Vagina (tissue), 2 donors: ENCODE measurements around the gene FAM53B. TPM values are rescaled to one million over a fixed set of nuclear protein-coding genes. Genes with fewer than 3 reads are reported as not detected.

Experiments
- DNase-seq, 2 donors: peaks; one replicate each; pipeline ENCODE4 v3.0.0-alpha.2; 2017; ENCODE audit errors: extremely low spot score in 2 of 2
- H3K27ac ChIP-seq: fragments of 200-600 bp; sonication (generic); one replicate; pipeline ENCODE4 v1.5.1; 2019
- H3K27me3 ChIP-seq: fragments of 200-600 bp; sonication (generic); one replicate; pipeline ENCODE4 v1.5.1; 2019
- H3K36me3 ChIP-seq, 2 donors: fragments of 200-600 bp; sonication (generic); one replicate each; pipeline ENCODE4 v1.5.1; 2017 to 2019
- H3K4me1 ChIP-seq: fragments of 200-600 bp; sonication (generic); one replicate; pipeline ENCODE4 v1.5.1; 2019
- H3K4me3 ChIP-seq, 2 donors: fragments of 200-600 bp; sonication (generic); 1 replicate in 1 of 2; 2 replicates in 1 of 2; pipeline ENCODE4 v1.5.1; 2016 to 2019
- H3K9me3 ChIP-seq: fragments of 200-600 bp; sonication (generic); one replicate; pipeline ENCODE4 v1.5.1; 2019
- POLR2A ChIP-seq, 2 donors: fragments of 450-650 bp; IDR thresholded peaks; one replicate each; pipeline ENCODE4 v1.6.1; 2017; ENCODE audit warnings: antibody characterized with exemption in 2 of 2, mild to moderate bottlenecking in 2 of 2, moderate library complexity in 2 of 2
- POLR2AphosphoS5 ChIP-seq, 2 donors: sonication (generic); formaldehyde crosslinking; IDR thresholded peaks; one replicate each; pipeline ENCODE4 v1.9.0; 2017; ENCODE audit warnings: antibody characterized with exemption in 2 of 2, mild to moderate bottlenecking in 2 of 2, low read depth in 1 of 2; ENCODE audit not compliant: insufficient read depth in 1 of 2
- intact Hi-C: fragments of 100-400 bp; cut with DNase I; formaldehyde crosslinking; loops from one replicate; pipeline ENCODE4 v1.15.1; 2023
- total RNA-seq: library from RNA; depleted of rRNA; stranded (reverse); fragments of >200 nt; gene quantifications from one replicate; pipeline ENCODE4 v1.2.3, GENCODE V29; 2016
- TF ChIP-seq, protein P1 (sequence below), 3 experiments: fragments of 450-650 bp in 2 of 3; fragments of 200-600 bp in 1 of 3; sonication (generic) in 1 of 3; IDR thresholded peaks; one replicate each; pipeline ENCODE4 v1.5.1; 2017 to 2019; ENCODE audit warnings: antibody characterized with exemption in 3 of 3, mild to moderate bottlenecking in 2 of 3, moderate library complexity in 2 of 3

Gene FAM53B
- total RNA-seq, 1 donor from 2014 or later = 35.1 TPM

DNA sequence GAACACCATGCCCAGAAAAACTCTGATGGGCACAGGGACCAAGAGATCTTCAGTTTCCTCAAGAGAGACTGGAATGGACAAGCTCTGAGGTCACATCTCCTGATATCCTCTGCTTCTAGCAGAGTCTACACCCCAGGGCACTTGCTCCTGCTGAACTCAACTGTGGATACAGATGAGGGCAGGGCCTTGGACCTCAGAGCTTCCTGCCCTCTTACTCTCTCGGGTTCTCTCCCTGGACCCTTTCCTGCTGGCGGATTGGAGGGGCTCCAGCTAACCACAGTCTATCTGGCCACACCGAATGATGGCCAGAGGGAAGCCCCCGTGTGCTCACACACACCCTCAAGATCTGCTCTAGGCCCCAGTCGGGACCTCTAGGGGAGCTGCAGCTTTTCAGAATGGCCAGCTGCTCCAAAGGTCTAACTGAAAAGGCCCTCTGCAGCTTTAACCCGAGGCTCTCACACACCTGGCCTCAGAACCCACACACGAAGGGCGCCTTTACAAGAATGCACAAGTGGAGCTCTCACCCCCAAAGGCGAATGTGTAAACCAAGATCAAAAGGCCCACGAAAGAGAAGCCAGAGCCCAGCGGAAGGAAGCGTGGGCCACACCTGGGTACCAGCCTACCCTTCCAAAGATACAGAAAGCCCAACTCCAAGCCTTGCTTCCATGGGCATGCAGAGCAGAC, 65.5 kb downstream of the FAM53B start:
- no peak overlapping the region for H3K27ac ChIP-seq
- DNase-seq = no peak
- intact Hi-C loops = no loop called here
- H3K4me3 ChIP-seq = no peak overlapping the region
- no peaks in the 10 kb centered on the region for H3K9me3 ChIP-seq
- H3K4me1 ChIP-seq = peaks cover 81% of the 10 kb centered on the region
- TF ChIP-seq POLR2A (IDR thresholded peaks at IDR 0.05) = no peak
- TF ChIP-seq, protein P1, sequence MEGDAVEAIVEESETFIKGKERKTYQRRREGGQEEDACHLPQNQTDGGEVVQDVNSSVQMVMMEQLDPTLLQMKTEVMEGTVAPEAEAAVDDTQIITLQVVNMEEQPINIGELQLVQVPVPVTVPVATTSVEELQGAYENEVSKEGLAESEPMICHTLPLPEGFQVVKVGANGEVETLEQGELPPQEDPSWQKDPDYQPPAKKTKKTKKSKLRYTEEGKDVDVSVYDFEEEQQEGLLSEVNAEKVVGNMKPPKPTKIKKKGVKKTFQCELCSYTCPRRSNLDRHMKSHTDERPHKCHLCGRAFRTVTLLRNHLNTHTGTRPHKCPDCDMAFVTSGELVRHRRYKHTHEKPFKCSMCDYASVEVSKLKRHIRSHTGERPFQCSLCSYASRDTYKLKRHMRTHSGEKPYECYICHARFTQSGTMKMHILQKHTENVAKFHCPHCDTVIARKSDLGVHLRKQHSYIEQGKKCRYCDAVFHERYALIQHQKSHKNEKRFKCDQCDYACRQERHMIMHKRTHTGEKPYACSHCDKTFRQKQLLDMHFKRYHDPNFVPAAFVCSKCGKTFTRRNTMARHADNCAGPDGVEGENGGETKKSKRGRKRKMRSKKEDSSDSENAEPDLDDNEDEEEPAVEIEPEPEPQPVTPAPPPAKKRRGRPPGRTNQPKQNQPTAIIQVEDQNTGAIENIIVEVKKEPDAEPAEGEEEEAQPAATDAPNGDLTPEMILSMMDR (IDR thresholded peaks at IDR 0.05) = no peak
- TF ChIP-seq POLR2AphosphoS5 (IDR thresholded peaks at IDR 0.05; ENCODE audit: insufficient read depth in 1 of 2, low read depth in 1 of 2) = no peak
- H3K36me3 ChIP-seq = peaks cover 0 to 23% of the 10 kb centered on the region in 2 donors
- no peaks in the 10 kb centered on the region for H3K27me3 ChIP-seq

DNA sequence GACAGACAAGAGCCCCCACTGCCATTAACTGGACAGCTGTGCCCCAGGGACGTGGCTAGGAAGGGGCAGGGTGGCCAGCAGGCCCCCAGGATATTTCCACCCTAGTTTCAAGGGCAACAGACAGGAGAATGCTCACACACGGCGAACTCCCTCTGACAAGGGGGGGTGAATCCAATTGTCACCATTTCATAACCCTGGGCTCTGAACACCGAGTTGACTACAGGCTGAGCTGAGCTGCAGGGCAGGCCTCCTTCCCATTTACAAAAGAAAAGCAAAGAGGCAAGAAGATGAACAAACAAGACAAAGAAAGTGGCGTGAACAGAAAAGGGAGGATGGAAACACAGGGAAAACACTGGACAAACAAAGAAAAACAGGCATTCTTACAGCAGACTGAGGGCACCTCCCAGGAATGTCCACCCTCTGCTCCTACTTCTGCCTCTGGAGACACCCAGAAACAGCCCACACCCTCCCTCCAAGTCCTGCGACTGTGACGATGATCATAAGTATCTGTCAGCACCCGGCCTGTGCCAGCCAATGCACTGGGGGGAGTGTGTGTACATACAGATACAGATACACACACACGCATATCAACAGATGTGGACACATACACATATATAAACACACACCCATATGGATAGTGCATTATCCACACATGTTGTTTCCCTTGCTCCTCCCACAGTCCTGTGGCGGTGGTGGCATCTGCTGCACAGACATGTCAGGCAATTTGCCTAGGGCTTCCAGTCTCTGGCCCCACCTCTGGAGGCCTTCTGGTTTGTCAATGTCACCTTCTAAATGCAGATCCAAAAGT, 66.2 kb downstream of the FAM53B start:
- Histone ChIP-seq H3K4me1 (peaks cover 81% of the 10 kb centered on the region), H3K4me3 (no peak overlapping the region), H3K27me3 (no peaks in the 10 kb centered on the region), H3K27ac (no peak overlapping the region), H3K9me3 (no peaks in the 10 kb centered on the region), H3K36me3 (peaks cover 0 to 23% of the 10 kb centered on the region in 2 donors)
- no peak for DNase-seq
- intact Hi-C loops = no loop called here
- TF ChIP-seq POLR2AphosphoS5 (IDR thresholded peaks at IDR 0.05; ENCODE audit: insufficient read depth in 1 of 2, low read depth in 1 of 2) (no peak), POLR2A (IDR thresholded peaks at IDR 0.05) (no peak)
- TF ChIP-seq, protein P1 (IDR thresholded peaks at IDR 0.05) = no peak

DNA sequence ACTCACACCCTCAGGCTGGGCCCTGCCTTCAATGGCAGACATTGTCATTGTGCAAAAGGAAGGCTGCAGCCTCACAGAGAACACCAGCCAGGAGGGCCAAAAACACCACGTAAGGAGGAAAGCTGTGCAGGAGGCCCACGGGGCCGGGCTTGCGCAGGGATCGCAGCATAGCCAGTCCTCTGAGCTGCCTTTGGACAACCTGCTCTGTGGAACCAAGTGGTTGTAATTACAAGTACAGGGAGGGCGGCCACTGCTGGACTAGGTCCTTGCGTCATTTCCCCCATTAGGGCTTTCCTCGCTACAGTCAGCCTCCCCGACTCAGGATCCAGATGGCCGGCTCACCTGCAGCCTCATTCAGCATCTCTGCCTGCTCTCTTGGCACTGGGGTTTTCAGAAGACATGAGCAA, 66.9 kb downstream of the FAM53B start:
- H3K27ac ChIP-seq = no peak overlapping the region
- intact Hi-C loops = no loop called here
- H3K27me3 ChIP-seq = no peaks in the 10 kb centered on the region
- no peaks in the 10 kb centered on the region for H3K9me3 ChIP-seq
- H3K4me3 ChIP-seq = no peak overlapping the region
- H3K4me1 ChIP-seq = peaks cover 85% of the 10 kb centered on the region
- DNase-seq = no peak
- peaks cover 0 to 23% of the 10 kb centered on the region in 2 donors for H3K36me3 ChIP-seq
- TF ChIP-seq, protein P1 (IDR thresholded peaks at IDR 0.05) = no peak
- no peak for TF ChIP-seq POLR2AphosphoS5 (IDR thresholded peaks at IDR 0.05; ENCODE audit: insufficient read depth in 1 of 2, low read depth in 1 of 2)

DNA sequence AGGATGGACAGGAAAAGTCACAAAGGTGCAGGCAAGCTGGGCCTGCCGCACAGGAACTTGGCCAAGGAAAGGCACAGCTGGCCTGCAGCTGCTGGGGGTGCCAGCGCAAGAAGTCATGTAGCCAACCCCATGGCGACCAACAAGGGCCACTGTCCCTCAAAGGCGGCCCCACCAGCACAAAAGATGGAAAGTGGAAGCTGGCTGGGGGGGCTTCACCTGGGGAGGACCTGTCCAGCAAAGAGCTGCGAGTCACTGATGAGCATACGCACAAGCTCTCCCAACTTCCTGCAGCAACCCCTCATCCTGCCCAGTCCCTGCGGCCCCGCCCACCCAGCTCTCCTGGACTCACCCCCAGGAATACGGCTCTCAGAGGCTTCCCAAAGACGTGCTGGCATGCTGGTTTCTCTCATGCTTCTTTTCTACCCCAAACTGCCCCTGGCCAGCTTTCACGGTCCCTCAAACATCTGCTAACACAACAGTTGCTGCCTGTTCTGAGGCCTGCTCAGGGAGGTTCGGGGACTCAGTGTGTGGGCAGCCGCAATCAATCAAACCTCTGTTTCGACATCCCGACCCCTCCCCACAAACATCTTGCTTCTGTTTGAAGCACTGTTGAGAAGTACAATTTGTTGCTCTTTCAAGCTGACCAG, 67.6 kb downstream of the FAM53B start:
- no peak for DNase-seq
- TF ChIP-seq POLR2AphosphoS5 (IDR thresholded peaks at IDR 0.05; ENCODE audit: insufficient read depth in 1 of 2, low read depth in 1 of 2) (no peak), POLR2A (IDR thresholded peaks at IDR 0.05) (no peak)
- TF ChIP-seq, protein P1 (IDR thresholded peaks at IDR 0.05) = no peak
- no peaks in the 10 kb centered on the region for H3K27me3 ChIP-seq
- H3K4me1 ChIP-seq = peaks cover 91% of the 10 kb centered on the region
- H3K36me3 ChIP-seq = peaks cover 0 to 17% of the 10 kb centered on the region in 2 donors
- intact Hi-C loops = no loop called here
- H3K9me3 ChIP-seq = no peaks in the 10 kb centered on the region
- H3K27ac ChIP-seq = no peak overlapping the region
- H3K4me3 ChIP-seq = no peak overlapping the region
